Measurements from ENCODE around the gene ETV5.

ETV5 gene

DNA sequence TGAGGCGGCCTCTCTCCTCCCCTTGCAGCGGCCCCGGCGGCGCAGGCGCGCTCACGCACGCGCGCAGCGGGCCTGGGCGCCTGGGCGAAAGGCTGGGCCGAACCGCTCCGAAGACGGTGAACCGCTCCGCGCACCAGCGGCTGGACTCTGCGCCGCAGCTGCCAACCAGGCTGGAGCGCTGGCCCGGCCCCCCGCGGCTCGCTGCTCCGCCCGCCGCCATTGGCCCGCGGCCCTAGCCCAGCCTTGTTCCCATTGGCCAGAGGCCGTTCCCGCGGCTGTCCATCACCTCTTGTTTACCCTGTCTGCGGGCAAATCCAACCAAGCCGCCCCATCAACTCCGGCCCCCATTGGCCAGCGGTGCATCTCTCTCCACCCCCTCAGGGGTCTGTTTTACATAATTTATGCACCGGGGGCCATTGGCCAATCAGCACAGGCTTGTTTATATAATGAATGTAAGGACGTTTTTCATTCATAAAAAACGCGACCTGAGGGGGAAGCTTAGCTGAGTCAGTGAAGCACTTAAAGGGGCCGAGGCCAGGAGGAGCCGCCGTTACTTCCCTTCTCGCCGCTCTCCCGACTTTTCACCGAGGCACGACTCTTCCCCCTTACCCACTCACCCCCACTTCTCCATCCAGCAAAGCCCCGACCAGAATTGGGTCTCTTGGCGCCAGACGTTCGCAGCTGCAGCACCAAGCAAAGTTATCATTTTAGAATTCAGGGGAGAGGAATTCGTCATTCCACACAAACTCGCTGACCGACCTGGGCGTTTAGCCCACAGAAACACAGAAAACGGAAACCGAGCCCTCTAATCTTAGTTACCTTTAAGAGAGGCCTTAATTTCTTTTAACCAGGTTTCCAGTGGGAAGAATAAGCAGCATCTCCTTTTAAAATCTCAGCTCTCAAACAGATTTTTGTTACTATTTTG, at the start of gene ETV5:
Gene ETV5, minus strand, starts transcription at position 149 of the 925 bp plus-strand sequence. CDS start 3,221 bp downstream, outside the sequence.
- peak; percentile 70 to 82 (median 75) for DNase-seq

DNA sequence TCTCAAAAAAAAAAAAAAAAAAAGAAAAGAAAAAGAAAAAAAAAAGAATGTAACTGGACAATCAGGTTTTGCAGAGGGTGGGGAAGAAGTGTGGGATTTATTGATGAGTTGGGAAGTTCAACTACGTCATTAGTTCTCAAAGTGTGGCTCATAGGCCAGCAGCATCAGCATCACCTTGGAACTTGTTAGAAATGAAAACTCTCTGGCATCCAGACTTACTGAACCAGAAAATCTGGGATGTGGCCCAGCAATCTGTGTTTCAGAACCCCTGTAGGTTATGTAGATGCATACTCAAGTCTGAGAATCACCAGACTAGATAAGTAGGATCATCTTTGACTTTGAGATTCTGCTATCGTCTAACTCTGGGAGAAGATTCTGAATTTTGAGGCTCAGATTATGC, 45.8 kb upstream of the ETV5 start:
- no peak for DNase-seq

DNA sequence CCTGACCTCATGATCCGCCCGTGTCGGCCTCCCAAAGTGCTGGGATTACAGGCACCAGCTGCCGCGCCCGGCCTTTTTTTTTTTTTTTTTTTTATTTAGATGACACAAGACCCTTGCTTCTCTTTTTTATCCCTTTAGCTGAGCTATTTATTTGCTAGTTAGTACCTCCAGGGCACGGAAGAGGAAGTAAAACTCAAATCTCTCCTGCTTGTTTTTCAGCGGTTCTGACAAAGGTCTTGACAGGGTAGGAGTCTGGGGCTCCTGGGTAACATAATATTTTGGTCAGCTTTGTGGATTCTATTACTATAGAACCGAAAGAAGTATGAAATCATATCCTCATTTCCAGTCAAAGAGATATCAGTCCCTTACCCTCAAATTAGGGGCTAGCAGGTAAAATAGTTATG, 44.0 kb upstream of the ETV5 start:
- no peak for DNase-seq

DNA sequence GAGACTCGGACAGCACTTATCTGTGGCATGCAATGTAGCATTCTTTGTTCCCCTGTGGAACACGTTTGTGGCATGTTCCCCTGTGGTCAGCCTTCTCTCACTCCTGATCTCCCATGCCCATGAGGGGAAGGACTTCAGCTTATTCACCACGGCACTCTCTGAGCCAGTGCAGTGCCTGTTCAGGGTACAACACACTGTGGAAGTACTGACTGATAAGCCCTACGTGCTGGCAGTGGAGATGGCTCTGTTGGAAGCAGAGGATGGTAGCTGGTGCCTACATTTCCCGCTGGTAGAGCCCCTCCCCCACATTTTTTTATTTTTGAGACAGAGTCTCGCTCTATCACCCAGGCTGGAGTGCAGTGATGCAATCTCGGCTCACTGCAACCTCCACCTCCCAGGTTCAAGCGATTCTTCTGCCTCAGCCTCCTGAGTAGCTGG, 43.5 kb upstream of the ETV5 start:
- DNase-seq = no peak

DNA sequence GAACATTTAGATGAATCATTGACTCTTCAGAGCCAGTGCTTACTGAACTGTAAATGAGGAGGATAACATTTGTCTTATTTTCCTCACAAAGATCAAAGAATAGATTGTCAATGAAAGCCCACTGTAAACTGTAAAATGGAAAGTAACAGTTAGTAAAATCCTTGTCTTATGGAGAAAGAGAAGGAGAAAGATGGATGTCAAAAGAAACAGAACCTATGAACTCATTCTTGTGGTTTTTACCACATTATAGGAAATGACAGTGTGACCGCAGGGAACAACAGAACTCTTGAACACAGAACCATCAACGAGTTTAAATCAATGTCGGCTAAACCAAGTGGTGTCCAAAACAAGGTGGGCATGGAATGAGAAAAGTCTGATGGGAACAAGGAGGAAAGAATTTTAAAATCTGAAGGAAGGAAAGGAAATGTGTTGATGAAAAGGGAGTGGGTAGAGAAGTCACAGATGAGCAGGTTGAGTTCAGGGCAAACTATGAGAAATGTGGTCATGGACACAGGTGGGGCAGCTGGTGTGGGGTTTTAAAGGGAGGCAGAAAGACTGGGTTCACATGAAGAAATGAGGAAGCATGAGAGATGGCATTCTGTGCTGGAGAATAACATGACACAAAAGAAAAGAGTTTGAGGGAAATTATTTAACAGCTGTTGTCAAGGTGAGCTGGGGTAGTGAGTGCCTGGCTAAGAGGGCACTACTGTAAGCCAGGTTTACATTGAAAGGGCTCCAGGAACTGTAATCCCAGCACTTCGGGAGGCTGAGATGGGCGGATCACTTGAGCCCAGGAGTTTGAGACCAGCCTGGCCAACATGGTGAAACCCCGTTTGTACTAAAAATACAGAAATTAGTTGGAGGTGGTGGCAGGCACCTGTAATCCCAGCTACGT, 42.4 kb upstream of the ETV5 start:
- no peak for DNase-seq

DNA sequence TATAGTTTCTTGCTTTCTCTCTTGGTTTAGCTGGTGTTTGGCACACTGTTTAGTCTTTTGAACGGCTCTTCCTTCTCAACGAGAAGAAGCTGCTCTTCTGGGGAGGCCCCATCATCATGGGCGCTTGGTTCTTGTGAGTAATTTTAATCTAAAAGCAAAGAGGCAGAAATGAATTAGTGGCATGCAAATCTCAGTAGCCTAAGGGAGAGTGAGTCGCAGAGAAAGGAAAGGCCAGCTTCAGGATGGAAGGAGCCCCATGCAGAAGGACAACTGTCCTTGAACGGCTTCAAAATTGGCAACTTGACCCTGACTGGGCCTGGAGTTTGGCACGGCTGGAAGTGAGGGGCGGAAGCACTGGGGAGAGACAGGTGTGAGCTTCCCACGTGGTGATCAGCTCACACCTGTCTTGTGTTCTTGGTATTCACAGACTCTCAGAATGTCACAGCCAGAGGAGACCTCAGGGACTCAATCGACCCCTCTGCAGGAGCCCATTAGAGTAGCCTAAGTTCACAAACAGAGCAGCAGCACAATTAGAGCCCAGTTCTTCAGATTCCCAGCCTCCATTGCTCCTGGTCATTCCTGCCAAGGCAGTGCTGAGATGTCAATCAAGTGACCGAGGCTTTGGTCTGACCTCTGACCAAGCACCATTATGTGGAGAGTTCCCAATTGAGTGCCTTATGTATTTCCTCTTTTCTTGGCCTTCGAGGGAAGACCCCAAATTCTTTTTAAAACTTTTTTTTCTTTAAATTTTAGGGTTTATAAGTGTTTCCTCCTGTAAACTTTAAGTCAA, 41.3 kb upstream of the ETV5 start:
- no peak for DNase-seq

DNA sequence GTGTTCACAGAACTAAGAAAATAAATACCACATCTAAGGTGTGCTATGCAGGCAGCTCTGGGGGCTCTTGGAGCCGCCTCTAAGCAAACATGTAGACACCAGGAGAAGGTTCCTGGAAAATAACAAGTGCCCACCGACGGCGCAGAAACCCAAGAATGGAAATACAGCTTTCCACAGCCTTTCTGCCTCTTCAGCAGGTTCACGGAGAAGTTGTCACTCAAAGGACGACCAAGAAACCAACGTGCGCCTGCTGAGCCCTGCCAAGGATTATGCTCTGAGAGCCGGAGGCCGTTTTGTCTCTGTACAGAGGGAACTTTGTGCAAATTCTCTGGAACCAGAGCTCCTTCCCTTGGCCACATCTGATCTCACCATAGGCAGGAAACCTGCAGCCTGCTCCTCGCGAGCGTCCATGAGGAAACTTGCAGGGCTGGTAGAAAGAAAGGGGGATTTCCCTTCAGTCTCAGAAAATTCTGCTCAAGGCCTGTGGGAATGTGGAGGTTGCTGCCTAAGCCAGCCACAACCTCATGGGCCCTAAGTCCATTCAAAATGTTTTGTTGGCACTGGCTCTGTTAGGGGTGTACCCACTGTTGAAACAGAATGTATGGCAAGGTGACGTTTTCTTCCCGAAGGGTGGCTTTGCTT, 40.6 kb upstream of the ETV5 start:
- DNase-seq = no peak

DNA sequence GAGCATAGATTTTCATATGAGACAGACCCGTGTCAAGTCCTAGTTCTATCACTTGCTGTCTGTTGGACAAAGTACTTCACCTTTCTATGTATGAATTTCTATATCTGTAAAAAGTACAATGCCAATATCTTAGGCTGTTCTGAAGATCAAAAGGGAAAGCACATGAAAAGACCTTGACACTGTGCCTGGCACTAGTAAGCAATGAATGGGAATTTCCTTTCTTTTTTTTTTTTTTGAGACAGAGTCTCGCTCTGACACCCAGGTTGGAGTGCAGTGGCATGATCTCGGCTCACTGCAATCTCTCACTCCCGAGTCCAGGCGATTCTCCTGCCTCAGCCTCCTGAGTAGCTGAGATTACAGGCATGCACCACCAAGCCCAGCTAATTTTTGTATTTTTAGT, 35.4 kb upstream of the ETV5 start:
- DNase-seq = no peak

DNA sequence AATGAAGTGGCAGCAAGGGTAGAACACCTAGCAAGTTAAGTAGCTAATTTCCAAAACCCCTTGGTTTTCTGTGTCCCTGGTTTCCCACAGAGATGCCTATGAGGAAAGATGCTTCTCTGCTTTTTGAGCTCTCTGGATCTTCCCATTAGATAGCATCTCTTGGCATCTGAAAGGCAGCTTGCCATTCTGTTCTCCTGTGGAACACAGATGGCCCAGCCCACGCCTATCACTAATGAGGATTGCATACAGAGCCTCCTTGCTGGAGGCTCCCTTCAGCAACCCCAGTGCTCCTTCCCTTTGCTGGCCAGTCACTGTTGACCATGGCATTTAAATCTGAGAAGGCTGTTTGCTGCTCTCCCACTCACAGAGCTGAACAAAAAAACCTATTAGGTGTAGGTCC, 34.4 kb upstream of the ETV5 start:
- DNase-seq = no peak

DNA sequence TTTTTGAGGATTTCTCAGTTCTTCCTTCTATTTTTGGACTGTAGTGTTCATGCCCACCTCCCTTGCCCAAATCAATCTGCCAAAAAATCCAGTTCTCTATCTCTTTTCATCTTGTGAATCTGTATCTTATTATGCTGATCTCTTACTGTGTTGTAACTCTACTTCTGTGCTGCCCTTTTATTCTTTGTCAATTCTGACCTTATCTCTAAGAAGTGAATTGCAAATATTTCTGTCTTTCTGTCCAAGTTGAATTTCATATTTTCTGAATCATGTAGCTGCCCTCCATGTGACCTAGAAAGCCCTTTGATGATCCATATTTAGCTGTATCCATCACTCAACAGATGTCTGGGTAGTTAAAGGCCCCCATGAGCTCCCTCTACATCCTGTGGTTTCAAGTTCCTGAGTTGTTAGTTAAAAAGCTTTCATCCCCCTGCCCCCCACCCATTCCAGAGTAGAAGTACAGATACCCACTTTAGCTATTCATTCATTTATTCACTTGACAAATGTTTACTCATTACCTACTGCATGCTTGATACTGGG, 33.6 kb upstream of the ETV5 start:
- no peak for DNase-seq

DNA sequence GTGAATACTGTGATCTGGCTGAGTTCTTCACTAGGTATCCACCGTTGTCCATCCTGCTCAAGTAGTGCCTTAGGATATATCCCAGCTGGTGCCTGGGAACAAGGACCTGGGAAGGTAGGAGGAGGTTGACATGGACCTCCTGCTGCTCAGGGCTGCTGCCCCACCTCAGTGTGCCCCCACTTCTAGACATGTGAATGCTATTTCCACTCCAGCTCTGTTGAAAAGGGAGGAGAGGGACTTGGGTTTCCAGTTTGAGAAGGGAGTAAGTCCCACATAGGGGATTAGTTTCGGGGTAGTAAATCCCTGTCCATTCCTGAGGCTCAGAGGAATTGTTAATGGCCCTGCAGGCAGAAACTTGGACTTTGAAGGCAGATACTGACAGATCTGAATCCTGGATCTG, 32.9 kb upstream of the ETV5 start:
- no peak for DNase-seq

DNA sequence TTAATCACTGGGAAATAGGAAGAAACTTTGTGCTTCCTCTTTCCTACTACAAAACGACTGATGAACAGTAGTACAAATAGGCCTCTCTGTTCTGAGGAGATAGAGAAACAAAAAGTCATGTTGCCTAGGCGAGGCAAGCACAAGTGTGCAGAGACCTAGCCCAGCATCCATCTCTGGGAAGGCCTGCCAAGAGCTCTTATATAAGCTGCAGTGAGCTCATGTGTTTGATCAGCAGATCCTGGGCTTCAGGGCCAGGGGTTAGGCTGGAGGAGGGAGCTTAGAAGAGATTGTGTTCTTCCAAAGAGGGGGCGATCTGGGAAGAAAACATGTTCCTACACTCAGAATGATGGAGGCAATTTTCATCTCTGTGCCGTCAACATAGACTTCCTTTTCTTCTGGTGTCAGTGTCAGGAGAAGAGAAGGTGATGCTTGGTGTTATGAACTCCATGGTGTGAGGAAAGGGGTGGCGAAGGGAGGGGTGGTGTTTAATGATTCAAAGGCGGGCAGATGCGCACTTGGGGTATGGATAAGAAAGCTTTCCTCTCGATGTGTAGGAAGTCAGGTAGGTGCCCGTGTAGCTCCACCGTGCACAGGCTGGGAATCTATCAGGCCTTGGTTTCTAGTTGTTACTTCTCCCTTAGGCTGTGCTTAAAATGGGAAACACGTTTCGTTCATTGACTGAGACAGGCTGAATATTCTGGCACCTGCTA, 29.5 kb upstream of the ETV5 start:
- DNase-seq = no peak

DNA sequence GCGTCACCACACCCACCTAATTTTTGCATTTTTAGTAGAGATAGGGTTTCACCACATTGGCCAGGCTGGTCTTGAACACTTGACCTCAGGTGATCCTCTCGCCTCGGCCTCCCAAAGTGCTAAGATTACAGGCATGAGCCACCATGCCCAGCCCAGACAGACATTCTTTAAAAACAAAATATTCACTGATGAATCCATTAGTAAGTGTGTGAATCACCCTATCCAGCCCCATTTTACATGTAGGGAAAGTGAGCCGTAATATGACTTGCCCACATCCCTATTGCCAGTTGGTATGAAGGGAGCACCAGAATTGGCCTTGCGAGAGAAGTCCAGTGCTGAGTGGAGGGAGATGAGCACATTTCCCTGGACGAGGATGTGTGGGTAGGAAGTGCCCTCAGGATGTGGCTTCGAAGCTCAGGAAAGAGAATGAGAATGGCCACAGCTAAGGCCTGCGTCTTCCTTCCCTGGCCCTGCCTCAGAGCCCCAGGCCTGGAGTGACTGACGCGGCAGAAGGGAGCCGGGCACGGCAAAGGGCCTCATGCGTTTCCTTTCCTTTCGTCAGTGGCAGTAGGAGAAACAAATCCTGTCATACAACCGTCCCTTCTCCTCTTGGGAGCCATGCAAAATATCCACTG, 28.3 kb upstream of the ETV5 start:
- no peak for DNase-seq

DNA sequence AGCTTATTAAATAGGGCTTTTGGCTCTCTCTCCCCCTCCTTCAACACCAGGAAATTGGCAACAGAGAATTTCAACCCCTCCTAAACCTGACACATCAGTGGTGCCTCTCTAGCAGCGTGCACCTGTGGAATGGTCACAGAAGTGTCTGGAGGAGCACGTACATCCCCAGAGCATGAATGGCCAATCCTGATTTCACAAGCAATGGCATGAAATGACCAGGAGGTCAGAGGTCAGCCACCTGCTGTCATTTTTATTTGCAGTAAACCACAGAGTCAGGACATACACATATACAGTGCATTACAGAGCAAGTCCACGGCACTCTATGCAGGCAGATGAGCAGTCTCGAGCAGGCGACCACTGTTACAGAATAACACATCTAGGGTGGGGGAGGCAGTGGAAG, 25.1 kb upstream of the ETV5 start:
- DNase-seq = no peak

DNA sequence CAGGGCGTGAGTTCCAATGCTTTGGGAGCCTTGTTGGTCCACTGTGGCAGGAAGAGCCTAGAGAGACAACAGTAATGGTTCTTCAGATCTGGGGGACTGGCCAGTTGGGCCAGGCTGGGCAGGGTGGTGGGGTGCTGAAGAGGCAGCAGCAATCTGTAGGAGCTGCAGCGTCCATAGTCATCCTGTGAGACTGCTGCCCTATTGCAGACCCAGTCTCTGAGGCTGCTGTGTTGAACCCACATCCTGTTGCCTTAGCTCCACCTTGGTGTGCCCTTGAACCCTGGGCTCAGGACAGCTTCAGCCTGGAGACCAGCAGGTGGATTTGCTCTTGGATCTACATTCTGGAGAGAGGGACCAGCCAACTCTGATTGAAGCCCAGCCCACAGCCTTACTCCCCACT, 23.6 kb upstream of the ETV5 start:
- DNase-seq = no peak

DNA sequence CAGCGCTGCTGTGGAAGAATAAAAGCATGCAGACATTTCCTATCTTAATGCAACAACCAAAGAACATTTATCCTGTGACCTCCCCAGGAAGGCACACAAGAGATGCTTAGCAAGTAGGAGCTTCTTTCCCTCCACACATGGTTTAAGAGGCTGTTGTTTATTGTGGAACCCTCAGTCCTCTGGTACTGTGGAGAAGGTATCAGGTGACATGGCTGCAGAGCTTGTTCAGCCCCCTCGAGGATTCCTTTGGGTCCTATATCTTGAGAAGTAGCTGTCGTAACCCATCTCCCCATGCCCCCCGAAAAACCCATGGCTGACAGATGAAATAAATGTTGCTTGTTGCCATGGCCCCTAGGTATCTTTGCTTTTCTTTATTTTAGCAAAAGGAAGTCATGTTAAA, 20.3 kb upstream of the ETV5 start:
- DNase-seq = no peak

DNA sequence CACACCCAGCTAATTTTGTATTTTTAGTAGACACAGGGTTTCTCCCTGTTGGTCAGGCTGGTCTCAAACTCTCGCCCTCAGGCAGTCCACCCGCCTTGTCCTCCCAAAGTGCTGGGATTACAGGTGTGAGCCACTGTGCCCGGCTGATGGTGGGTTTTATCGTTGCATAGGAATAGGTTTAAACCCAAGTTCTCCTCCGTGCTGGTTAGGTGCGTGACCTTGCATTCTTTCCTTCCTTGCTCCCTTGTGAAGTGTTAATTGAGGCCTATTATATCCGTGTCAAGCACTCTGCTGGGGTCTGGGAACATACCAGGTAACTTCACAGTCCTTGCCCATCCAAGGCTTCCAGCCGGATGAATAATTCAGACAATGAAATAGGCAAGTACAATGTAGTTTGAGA, 19.3 kb upstream of the ETV5 start:
- no peak for DNase-seq

DNA sequence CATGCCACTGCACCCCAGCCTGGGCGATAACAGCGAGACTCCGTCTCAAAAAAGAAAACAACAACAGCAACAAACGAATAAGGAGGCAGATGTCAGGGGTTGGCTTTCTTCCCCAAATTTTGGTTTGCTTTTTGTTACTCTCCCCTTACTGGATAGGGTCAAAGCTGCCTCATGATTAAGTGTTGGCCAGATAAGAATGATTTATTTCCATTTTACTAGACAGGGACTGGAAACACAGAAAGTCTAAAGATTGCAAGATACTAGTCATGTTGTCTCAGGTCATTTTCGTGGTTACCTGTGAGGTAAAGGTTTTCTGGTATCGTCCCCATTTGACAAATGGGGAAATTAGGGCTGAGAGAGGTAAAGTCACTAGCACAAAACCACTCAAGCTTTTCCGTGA, 18.6 kb upstream of the ETV5 start:
- no peak for DNase-seq

DNA sequence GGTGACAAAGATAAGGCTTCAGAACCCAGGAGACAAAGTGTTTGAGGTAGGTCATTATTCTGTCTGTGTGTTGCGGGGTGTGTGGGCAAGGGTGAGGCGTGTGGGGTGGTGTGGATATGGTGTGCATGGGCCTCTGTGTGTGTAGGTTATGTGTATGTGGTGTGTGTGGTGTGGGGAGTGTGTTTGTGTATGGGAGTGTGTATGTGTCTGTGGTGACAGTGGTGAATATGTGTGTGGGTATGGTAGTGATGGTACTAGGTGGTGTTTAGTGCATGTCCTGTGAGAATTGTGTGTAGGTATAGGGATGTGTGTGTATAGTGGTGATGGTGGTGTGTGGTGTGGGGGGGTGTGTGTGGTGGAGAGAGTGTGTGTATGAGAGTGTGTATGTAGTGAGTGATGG, 16.2 kb upstream of the ETV5 start:
- DNase-seq = no peak

DNA sequence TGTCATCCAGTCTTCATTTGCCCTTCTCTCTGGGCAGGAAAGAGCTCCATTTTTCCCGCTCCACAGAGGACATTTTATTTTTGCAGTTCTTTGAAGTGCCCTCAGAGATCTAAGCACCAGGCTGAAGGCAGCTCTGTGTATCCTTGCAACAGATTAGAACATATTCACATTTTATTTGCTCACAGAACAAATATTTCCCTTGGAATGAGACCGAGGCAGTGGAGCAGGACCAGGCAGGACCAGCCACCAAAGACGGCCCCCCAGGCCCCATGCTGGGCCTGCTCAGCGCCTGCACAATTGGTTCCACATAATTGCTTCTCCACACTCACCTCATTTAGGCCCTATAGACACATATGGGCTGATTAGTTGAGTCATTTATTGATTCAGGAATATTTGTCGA, 15.7 kb upstream of the ETV5 start:
- DNase-seq = no peak

DNA sequence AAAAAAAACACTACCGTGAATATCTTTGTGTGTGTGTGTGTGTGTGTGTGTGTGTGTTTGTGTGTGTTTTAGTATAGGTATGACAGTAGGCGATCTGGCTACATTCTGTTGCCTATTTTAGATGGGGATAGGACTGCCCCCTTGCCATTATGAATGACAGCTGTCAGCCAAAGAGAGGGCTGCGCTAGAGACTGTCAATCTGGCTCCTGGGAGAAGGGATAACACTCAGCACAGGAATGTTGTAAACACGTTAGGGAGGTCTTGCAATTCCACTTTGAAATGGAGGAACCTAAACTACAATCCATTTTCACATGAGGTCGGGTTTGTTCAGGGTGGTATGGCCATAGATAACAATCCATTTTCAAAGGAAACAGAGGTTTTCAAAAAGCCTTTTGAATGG, 14.1 kb upstream of the ETV5 start:
- DNase-seq = no peak
